ENCODE measurements around the gene CHKA.

CHKA gene

DNA sequence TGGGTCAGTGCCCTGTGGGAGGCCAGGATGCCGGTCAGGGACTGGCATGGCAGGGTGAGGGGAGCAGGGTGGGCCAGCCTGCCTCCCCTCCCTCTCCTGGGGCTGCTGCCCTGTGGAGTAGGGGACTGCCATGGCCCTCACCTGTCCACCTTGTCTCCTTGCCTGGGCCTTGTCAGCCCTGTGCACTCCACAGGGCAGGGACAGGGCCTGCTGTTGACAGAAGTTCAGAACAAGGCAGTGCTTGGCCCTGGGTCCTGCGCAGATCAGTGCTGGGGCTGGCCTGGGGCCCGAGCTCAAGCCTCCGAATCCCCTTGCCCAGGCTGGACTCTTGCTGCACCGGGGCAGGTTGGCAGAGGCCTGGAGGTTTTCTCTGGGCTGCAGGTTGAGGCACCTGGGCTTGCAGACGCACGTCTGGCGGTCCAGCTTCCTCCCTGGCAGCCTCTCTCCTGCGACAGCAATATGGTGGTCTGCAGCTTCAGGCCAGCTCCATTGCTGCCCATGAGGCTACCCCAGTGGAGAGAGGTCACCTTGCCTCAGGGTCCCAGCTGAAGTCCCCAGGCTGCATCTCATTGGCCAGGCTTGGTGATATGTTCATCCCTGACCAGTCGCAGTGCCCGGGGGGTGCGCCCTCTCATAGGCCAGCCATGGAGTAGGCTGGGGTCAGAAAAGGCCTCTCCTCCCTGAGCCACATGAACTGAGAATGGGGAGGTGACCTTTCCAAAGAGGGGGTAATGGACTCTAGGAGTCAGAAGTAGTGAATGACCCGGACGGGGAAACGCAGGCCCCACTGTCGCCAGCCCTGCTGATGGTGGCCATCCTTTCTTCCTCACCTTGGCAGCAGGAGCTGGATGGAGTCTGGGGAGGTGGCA, 21.5 kb upstream of the CHKA start:
- DNase-seq (ENCODE audit: low read depth): no peak

DNA sequence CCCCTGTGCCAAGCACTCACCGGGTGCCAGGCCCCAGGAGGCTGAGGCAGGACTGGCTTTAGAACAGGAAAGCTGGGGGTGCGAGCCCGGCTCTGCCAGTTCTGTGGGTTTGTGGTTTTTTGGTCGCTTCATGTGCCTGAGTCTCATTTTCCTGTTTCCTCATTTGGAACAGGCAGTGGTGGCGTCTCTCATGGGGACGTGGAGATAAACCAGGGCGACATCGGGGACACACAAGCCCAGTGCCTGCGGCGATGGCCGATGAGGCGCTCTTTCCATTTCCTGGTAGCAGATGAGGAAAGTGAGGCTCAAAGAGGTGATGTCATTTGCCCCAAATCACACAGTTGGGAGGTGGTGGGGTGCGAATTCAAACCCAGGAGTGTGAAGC, 20.8 kb upstream of the CHKA start:
- DNase-seq (ENCODE audit: low read depth): no peak

DNA sequence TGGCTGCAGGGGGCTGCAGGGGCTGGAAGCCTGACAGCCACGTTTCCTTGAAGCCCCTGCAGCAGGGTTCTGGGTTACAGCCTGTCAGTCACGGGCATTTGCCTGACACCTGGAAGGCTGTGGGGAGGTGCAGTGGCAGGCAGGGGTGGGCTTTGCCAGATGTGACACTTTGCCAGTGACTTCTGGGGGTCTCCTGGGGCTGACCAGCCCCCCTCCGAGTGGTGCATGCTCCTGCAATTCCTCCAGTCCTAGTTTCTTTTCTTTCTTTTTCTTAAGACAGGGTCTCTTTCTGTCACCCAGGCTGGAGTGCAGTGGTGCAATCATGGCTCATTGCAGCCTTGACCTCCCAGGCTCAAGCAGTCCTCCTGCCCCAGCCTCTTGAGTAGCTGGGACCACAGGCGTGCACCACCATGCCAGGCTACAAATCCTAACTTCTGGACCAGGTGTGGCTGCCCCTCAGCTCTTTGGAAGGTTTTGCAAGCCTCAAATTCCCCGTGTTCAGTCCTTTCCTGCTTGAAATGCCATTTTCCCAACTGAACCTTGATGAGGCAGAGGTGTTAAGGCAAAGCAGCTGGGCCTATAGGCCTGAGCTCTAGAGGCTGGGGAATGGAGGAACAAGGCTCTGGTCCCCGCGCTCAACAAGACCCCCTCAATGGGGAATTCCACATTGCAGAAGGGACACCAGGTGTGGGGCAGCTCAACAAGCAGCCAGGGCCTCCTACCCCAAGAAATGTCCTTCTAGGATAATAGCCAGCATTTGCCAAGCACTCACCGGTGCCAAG, 20.2 kb upstream of the CHKA start:
- no peak for DNase-seq (ENCODE audit: low read depth)

- no peak for DNase-seq (ENCODE audit: low read depth)
Measured at GRCh38 chr11:68140496-68141245, 19.5 kb upstream of the CHKA start.

DNA sequence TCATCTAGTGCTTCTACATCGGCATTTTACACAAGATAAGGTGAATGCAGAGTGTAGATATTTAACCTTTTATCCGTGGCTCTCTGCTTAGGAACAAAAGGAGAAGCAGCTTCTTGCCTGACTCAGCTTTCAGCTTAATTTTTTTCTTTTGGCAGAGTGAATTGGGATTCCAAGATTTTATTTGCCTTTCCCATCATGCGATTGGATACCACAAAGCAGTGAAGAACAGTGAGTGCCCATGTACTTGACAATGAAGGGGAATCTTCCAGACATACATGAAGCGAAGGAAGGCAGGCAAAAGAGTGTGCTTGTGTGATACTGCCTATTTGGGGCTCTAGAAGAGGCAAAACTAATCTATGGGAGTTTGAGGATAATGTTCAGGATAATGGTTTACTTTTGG, 17.0 kb upstream of the CHKA start:
- no peak for DNase-seq (ENCODE audit: low read depth)

- no peak for DNase-seq (ENCODE audit: low read depth)
Measured at GRCh38 chr11:68137833-68138232, 16.6 kb upstream of the CHKA start.

GRCh38 chr11:68136866-68137265, 15.7 kb upstream of the CHKA start:
- no peak for DNase-seq (ENCODE audit: low read depth)

DNA sequence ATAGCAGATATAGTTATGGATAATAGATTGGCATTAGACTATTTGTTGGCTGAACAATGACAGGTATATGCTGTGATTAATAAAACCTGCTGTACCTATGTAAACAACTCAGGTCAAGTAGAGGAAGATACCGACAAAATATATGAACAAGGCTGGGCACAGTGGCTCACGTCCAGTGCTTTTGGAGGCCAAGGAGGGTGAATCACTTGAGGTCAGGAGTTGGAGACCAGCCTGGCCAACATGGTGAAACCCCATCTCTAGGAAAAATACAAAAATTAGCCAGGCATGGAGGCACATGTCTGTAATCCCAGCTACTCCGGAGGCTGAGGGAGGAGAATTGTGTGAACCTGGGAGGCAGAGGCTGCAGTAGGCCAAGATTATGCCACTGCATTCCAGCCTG, 14.0 kb upstream of the CHKA start:
- DNase-seq (ENCODE audit: low read depth): no peak

- no peak for DNase-seq (ENCODE audit: low read depth)
Measured at GRCh38 chr11:68133761-68134160, 12.6 kb upstream of the CHKA start.

DNA sequence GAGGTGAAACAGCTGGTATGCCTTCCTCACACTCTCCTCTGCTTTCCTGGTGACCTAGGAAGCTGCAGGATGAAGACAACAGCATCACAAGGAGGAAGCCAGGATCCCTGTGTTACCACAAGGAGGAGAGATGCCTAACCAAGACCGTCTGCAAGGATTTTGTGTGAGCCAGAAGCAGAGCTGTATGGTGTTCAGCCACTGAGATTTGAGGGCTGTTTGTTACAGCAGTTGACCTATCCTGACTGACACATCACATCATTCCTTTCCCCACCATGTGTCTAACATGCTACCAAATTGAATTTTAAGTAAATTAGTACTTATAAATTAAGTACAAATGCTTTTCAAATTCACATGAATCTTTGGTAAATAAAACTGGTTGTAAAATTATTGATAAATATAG, 8.9 kb upstream of the CHKA start:
- DNase-seq (ENCODE audit: low read depth): no peak

GRCh38 chr11:68128682-68129327, 7.6 kb upstream of the CHKA start:
- peak; percentile 98 for DNase-seq (ENCODE audit: low read depth)

GRCh38 chr11:68127714-68128681, 6.8 kb upstream of the CHKA start:
- DNase-seq (ENCODE audit: low read depth): peak; percentile 85

DNA sequence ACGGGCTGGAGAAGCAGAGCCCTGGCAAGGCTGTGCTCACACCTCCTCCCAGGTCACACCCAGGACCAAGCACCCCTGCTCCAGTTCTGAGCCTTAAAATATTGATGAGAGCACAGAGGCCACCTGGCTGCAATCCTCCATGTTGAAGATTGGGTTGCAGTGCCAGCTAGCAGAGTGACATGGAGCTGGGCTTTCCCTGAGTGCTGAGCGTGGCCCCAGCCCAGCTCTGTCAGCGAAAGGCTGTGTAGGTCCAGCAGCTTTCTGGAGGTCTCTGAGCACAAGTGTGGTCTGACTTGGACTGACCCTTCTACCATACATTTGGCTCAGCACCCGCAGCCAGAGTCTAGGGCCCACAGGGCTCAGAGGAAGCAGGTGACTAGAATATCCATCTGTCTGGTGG, 4.0 kb upstream of the CHKA start:
- no peak for DNase-seq (ENCODE audit: low read depth)

- DNase-seq (ENCODE audit: low read depth): no peak
Measured at GRCh38 chr11:68122936-68123539, 1.9 kb upstream of the CHKA start.

GRCh38 chr11:68120273-68121066, 718 bp downstream of the CHKA start:
- peak; percentile 26 for DNase-seq (ENCODE audit: low read depth)

- DNase-seq (ENCODE audit: low read depth): peak; percentile 60
Measured at GRCh38 chr11:68118706-68119448, 2.3 kb downstream of the CHKA start.

- DNase-seq (ENCODE audit: low read depth): peak; percentile 40
Measured at GRCh38 chr11:68117853-68118470, 3.2 kb downstream of the CHKA start.

DNA sequence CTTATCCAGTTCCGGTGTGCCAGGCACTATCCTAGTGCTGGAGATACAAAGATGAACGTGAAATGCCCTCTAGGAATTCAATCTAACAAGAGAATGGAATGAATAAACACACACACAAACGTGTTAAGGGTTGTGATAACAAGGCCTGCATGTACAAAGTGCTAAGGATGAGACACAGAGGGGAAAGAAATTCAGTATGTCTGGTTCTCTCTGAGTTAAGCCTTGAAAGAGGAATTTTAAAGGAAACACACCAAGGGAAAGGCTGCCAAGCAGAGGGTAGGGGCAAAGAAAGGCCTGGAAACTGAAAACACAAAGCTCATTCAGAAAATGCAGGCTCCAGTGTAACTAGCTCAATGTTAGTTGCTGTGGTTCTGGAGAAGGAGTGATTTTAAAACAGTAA, 4.2 kb downstream of the CHKA start:
- DNase-seq (ENCODE audit: low read depth): peak; percentile 29

All from amniotic epithelial cell (primary cell).